Kidney (tissue), 14 donors: ENCODE data around the gene OR2V2. TPM values are rescaled to one million over a fixed set of nuclear protein-coding genes. Genes with fewer than 3 reads are reported as not detected.

Experiments used
- DNase-seq, 5 donors: peaks; one replicate each; pipeline ENCODE4 v3.0.0-alpha.2; 2013 to 2020
- FAIRE-seq: peaks from 2 replicates; lab custom pipeline; 2012; peaks lifted over from hg19 to GRCh38; lab: Jason Lieb, UNC
- H3K27ac ChIP-seq, 2 donors: one replicate each; pipeline ENCODE4 v1.7.0; 2013; ENCODE audit warnings: low read depth in 2 of 2, low read length in 2 of 2, inconsistent platforms in 1 of 2
- H3K27me3 ChIP-seq: one replicate; pipeline ENCODE4 v1.7.1; 2013; ENCODE audit warnings: low read length, inconsistent platforms; ENCODE audit not compliant: control insufficient read depth, insufficient read depth
- H3K36me3 ChIP-seq, 3 donors: one replicate each; pipeline versions ENCODE4 v1.7.0 to v1.7.1; 2013; ENCODE audit warnings: low read length in 3 of 3, control low read depth in 1 of 3, inconsistent platforms in 1 of 3; ENCODE audit not compliant: insufficient read depth in 3 of 3, control insufficient read depth in 2 of 3
- H3K4me1 ChIP-seq, 3 donors: one replicate each; pipeline versions ENCODE4 v1.7.0 to v1.7.1; 2013; ENCODE audit warnings: low read length in 3 of 3, inconsistent platforms in 1 of 3, low read depth in 1 of 3; ENCODE audit not compliant: control insufficient read depth in 2 of 3, insufficient read depth in 2 of 3
- H3K4me3 ChIP-seq, 3 donors: one replicate each; pipeline versions ENCODE4 v1.7.0 to v1.8.1; 2013; ENCODE audit warnings: low read length in 3 of 3, control low read depth in 1 of 3, inconsistent platforms in 1 of 3
- H3K9ac ChIP-seq, 3 donors: one replicate each; pipeline versions ENCODE4 v1.7.0 to v1.7.1; 2013; ENCODE audit warnings: low read length in 3 of 3, control low read depth in 1 of 3, inconsistent platforms in 1 of 3
- H3K9me3 ChIP-seq, 3 donors: one replicate each; pipeline versions ENCODE4 v1.7.0 to v1.7.1; 2013; ENCODE audit warnings: low read length in 3 of 3, control low read depth in 1 of 3, inconsistent platforms in 1 of 3; ENCODE audit not compliant: control insufficient read depth in 2 of 3, insufficient read depth in 1 of 3
- intact Hi-C: fragments of 100-400 bp; cut with DNase I; formaldehyde crosslinking; loops from one replicate; pipeline ENCODE4 v1.11.1; 2022
- polyA plus RNA-seq: library from polyadenylated mRNA; stranded (reverse); fragments of 350-450 nt; fragmentation: Illumina TruSeq; extraction: RNeasy Lipid Tissue Mini Kit (QIAGEN cat#74804); gene quantifications from one replicate; pipeline ENCODE4 v1.2.3, GENCODE V29; 2014; ENCODE audit warnings: low read depth, low replicate concordance; ENCODE audit not compliant: insufficient read depth
- total RNA-seq: library from RNA; stranded (reverse); fragmentation: NEBNext Ultra II Directional; extraction: Animal tissue kit (Norgen Biotek cat#: 25700); gene quantifications from one replicate; pipeline ENCODE4 v1.2.1, GENCODE V29; 2021
- TF ChIP-seq, protein P1 (sequence below): IDR thresholded peaks from 3 replicates; pipeline ENCODE4 v1.5.1; 2012; ENCODE audit warnings: mild to moderate bottlenecking, moderate library complexity, borderline replicate concordance; ENCODE audit not compliant: insufficient read depth; ENCODE audit errors: extremely low read depth
- donor health status: control.
- donor health status: control.
- donor health status: control.
- donor health status: control.
- donor health status: control.
- donor health status: DM: yes; HTN: yes; CAD: no.
- donor health status: Normal renal cell carcinoma (clear cell type).

The OR2V2 gene
- total and polyA plus RNA-seq, 2 donors from 2014 or later = not detected

DNA sequence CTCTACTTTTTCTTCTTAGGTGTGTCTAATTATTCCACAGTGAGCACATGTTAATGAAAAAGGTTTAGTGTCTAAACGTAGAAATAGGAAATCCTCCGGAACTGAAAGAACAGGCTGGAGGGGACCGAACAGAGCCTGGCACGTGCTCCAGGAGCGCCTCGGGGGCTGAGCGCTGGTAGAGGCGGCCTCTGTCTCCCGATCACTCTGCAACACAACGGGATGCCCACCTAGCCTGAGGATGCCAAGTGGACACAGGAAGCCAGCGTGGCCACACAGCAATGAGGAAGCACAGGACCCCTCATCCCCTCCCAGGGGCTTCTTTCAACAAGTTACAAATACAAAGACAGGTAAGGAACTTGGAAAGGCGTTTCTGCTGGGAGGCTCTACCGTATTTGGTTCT lies 38.2 kb downstream of the OR2V2 start:
- peaks cover 0 to 4% (median 0%) of the 10 kb centered on the region in 3 donors for H3K4me1 ChIP-seq

DNA sequence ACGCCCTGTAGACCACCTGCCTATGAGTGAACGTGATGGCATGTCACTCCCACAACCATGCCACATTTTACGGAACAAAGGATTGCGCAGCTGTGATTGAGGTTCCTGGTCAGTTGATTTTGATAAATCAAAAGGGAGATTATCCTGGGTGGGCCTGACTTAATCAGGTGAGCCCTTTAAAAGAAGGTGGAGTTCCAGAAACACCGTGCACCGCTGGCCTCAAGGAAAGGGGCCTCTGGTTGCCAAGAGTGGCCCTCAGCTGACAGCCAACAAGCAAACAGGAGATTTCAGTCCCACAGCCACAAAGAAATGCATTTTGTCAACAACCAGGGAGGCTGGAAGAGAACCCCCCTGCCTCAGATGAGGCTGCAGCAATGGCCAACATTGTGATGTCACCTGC lies 38.6 kb downstream of the OR2V2 start:
- Histone ChIP-seq H3K4me3 (no peak overlapping the region), H3K9ac (no peak overlapping the region), H3K27me3 (no peaks in the 10 kb centered on the region), H3K27ac (no peak overlapping the region), H3K9me3 (no peaks in the 10 kb centered on the region), H3K36me3 (no peaks in the 10 kb centered on the region), H3K4me1 (peaks cover 0 to 4% (median 0%) of the 10 kb centered on the region in 3 donors)
- intact Hi-C loops = no loop called here
- TF ChIP-seq, protein P1, sequence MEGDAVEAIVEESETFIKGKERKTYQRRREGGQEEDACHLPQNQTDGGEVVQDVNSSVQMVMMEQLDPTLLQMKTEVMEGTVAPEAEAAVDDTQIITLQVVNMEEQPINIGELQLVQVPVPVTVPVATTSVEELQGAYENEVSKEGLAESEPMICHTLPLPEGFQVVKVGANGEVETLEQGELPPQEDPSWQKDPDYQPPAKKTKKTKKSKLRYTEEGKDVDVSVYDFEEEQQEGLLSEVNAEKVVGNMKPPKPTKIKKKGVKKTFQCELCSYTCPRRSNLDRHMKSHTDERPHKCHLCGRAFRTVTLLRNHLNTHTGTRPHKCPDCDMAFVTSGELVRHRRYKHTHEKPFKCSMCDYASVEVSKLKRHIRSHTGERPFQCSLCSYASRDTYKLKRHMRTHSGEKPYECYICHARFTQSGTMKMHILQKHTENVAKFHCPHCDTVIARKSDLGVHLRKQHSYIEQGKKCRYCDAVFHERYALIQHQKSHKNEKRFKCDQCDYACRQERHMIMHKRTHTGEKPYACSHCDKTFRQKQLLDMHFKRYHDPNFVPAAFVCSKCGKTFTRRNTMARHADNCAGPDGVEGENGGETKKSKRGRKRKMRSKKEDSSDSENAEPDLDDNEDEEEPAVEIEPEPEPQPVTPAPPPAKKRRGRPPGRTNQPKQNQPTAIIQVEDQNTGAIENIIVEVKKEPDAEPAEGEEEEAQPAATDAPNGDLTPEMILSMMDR = no peak
- FAIRE-seq (no peak), DNase-seq (no peak)

More for the DNA sequence above, 38.2 kb downstream of the OR2V2 start:
- TF ChIP-seq, protein P1 = no peak
- DNase-seq = no peak
- no peaks in the 10 kb centered on the region for H3K9me3 ChIP-seq
- no peak for FAIRE-seq
- H3K27ac ChIP-seq = no peak overlapping the region
- no peak overlapping the region for H3K9ac ChIP-seq
- H3K4me3 ChIP-seq = no peak overlapping the region
- H3K27me3 ChIP-seq = no peaks in the 10 kb centered on the region
- H3K36me3 ChIP-seq = no peaks in the 10 kb centered on the region
- intact Hi-C loops = no loop called here

DNA sequence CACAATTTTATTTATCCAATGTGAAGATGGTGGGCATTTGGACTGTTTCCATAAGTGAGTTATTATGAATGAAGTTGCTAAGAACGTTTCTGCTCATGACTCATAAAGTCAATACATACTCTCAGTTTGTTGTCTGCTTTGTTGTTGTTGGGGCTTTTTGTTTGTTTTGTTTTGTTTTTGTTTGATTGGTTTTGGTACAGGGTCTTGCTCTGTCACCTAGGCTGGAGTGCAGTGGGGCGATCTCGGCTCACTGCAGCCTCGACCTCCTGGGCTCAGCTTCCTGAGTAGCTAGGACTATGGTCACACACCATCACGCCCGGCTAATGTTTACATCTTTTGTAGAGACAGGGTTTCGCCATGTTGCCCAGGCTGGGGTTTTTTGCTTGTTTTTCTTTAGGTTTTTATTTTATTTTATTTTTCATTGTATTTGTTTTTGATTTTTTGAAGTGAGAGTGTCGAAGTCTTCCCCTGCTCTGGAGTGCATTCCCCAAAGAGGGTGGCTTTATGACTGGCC lies 39.7 kb downstream of the OR2V2 start:
- Histone ChIP-seq H3K4me1 (peaks cover 0 to 4% (median 0%) of the 10 kb centered on the region in 3 donors), H3K4me3 (peak overlapping the region in 1 of 3 donors; percentile 30), H3K27me3 (no peaks in the 10 kb centered on the region), H3K9ac (no peak overlapping the region), H3K36me3 (no peaks in the 10 kb centered on the region), H3K9me3 (no peaks in the 10 kb centered on the region), H3K27ac (no peak overlapping the region)
- FAIRE-seq = no peak
- intact Hi-C loops = no loop called here
- DNase-seq = peak in 2 of 5 donors; percentile 38 to 41
- TF ChIP-seq, protein P1 = no peak
